GM19438 (cell line): ENCODE data around the gene NALF2.

Source experiments
- ATAC-seq: cut with Tn5 transposase; IDR thresholded peaks from one replicate; pipeline ENCODE4 v1.9.1; 2021; ENCODE audit warnings: low read depth; ENCODE audit not compliant: unreplicated experiment

The NALF2 gene

DNA sequence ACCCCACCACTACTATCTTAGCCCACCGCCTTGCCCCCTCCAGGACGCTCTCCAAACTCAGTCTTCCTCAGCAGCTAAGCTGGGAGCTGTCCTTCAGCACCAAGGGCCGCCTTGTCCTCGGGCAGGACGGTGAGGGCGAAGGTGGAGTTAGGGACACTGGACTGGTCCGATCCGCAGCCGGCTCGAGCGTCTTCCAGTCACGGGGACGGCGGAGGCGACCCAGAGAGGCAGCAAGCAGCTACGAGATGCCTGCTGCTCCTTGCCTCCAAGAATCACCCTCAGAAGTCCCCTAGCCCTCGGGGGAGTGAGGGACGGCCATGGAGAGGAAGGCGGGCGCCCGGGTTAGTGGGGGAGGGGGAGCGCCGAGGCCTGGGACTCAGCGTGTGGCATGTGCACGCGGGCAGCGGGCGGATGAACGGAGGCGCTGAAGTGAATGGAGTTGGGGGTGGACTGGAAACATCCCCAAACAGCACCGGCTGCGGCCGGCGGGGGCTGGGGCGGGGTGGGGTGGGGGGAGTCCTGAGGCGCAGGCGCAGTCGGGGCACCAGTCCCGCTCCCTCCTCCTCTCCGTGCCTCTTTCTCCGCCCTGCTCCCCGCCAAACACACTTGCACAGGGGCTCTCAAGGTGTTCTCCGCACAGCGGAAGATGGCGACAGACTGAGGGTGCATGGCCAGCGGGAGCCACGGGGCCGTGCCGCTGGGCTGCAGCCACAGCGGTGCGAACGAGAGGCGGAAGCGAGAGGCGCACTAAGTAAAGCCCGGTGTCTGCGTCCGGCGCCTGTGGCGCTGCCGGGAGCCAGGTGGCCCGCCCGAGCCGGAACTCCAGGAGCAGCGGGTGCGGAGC lies at the start of gene NALF2:
Gene NALF2 (plus strand): TSS at position 545 of the 844 bp plus-strand sequence. CDS start 957 bp downstream, outside the sequence.
- no peak for ATAC-seq

DNA sequence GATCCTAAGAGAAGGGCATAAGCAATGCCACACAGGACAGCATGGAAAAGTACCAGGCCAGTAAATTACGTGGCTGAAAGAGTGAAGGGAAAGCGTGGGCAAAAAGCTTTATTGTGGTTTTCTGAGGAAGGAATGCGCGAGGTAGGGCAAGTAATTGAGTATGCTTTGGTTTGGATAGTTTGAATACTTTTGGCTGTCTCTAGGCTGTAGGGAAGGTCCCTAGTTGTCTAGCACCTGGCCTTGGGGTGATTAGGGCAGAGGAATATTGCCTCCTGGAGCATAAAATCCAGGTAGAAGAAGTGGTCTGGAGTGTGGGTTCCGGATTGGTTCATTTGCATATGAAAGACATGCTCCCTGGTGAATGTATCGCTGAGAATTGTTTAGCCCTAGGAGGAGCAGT lies 46.4 kb upstream of the NALF2 start:
- no peak for ATAC-seq

DNA sequence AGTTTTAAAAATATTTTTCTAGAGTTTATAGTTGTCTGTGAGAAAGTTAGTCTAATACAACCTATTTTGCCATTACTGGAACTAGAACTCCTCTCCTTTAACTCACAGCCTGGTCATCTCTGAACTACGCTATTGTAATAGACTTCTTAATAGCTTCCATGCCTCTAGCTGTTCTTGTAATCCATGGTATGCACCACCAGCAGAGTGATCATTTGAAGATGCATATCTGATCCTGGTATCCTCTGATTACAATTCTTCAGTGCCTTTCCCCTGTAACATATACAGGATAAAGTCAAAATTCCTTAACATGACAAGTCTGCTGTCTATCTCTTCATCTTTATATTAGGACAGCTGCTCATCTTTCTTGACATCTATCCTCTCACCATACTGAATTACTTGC lies 37.6 kb upstream of the NALF2 start:
- no peak for ATAC-seq

DNA sequence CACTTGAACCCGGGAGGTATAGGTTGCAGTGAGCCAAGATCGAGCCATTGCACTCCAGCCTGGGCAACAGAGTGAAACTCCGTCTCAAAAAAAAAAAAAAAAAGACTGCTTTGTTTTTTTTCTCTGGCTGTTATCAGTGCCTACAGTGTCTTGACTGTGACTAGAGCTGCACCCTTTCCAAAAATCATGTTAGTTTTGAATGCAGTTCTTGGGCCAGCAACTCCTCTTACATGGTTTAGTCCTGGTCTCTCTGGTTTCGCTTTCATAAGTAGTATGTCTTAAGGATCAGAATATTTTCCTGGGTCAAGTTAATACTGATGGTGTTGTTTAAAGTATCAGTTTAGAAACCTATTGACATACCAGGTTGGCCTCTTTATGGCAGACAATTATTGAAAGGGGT lies 34.2 kb upstream of the NALF2 start:
- ATAC-seq: no peak

DNA sequence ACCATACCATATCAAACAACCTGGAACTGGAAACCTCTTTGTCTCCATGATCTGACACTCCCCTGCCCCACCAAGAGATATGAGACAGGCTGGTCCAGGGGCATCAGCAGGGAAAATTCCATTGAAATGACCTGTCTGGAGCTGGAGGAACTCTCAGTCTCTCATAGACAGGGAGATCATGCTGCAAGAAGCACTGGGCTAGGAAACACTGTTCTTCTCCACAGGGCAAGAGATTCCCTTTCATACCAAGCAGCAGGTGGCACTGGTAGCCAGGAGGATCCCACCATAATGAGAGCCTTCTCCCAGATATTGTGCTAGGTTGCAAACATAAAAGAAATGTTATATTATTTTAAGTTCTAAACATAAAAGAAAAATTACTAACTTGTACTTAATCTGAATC lies 14.5 kb upstream of the NALF2 start:
- ATAC-seq: no peak

DNA sequence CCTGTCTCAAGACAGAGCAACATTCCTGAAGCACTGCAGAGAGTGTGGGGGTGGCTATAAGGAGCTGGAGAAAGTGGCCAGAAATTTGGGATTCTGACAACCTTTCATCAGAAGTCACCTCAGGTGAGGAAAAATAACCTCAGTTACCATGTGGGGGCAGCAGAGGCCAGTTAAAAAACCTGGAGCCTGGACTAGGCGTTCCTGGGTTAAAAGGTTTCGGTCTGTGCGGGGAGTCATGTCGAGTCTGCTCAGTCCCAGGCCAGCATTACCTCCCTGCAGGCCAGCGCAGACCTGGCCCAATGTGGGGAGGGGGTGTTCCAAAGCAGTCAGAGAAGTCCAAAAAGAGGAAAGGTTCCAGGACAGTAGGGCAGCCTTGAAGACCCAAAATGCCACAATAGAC lies 10.9 kb upstream of the NALF2 start:
- ATAC-seq: peak; percentile 58

DNA sequence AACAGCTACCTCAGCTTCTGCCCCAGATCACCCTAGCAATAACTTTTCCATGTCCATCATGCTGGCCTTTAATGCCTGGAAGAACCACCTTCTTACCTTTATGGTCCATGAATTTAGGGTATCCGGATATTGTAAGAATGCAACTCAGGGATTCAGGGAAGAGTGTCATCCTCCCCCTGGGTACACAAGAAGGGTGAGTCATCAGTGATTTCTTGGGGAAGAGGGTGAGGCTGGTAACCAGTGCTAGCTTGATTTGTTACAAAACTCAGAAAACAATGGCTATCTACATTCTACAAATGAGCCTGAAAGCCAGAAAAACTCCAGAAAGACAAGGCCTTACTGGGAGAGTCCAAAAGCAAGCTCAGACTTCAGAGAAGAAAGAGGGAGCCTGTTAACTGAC lies 10.4 kb upstream of the NALF2 start:
- no peak for ATAC-seq

DNA sequence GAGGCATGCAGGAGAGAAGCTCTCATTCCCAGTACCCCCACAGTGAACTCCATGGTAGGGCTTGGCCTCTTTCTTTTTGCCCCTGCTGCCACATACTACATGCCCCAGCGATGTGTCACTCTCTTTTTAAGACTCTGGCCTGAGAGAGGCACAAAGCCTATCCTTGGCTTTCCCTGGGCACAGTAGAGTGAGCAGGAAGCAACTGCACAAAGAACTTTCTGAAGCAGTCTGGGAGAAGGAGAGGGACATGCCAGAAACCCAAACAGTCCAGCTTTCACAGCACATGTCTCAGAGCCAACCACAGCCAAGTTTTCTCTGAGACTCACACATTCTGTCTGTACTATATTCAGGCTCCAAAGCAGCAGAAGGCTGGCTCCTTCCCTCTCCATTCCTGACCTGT lies 7.9 kb upstream of the NALF2 start:
- ATAC-seq: no peak

DNA sequence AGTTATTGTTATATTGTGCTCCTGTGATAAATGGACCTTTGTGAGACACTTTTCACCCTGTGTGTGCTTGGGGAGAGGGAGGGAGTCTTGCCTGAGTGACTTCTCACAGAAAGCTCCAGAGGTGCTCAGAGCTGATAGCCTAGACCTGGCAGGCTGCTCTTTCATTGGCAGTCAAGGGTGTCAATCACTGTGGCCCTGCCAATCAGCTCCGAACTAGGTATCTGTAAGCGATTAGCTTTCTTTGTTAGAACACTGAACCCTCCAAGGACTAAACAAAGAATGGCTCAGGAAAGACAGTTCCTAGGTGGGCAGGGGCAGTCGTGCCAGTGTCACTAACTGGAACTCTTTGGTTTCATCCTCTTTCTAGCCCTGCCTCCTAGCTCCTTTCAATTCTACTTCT lies 2.7 kb upstream of the NALF2 start:
- ATAC-seq: no peak

DNA sequence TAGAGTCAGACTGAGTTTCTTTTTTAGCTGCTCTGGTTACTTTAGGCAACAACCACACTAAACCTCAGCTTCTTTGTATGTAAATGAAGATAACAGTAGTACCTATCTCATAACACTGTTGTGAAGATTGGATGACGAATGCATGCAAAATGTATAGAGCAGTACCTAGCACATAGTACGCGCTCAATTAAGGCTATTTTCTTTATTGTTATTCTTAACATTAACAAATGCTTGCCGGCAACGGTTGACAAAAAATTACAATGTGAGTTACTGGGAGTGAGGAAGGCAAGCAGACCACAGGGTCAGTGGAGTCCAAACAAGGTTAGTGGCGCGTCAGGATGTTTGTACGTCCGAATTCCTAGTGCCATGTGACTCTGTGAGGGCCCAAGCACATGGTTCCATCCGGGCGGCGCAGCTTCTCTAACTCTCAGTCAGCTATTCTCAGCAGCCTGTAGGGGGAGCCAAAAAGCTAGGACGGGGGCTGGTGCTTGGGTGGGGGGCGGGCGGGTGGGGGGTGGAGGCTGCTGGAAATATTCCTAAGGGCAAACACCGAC lies 821 bp upstream of the NALF2 start:
- no peak for ATAC-seq

DNA sequence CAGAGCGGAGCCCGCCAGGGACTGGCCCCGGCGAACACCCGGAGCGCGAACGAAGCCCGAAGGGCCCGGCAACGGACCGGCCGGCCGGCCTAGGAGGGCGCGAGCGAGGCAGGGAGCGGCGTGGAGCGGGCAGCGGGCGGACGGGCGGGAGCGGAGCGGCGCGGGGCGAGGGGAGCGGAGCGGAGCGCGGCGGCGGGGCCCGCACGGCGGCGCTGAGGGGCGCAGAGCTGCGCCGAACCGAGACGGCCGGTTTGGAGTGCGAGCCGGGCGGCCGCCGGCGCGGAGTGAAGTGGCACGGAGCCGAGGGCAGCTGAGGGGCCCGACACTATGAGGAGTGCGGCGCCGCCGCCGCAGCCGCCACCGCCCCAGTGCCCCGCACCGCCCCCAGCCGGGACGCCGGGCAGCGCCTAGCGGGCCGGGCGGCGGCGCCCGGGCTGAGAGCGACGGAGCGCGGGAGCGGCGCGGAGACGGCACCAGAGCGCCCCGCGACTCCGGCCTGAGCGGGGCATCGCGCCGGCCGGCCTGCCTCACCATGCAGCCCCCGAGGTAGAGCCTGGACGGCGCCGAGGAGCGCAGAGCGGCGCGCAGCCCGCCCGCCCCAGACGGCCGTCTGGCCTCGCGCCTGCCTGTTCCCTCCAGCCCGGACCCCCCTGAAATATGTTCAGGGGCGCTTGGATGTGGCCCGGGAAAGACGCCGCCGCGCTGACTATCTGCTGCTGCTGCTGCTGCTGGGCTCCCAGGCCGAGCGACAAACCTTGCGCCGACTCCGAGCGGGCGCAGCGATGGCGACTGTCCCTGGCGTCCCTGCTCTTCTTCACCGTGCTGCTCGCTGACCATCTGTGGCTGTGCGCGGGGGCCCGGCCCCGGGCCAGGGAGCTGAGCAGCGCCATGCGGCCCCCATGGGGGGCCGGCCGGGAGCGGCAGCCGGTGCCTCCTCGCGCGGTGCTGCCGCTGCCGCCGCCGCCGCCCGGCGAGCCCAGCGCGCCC lies 793 bp downstream of the NALF2 start:
- no peak for ATAC-seq

DNA sequence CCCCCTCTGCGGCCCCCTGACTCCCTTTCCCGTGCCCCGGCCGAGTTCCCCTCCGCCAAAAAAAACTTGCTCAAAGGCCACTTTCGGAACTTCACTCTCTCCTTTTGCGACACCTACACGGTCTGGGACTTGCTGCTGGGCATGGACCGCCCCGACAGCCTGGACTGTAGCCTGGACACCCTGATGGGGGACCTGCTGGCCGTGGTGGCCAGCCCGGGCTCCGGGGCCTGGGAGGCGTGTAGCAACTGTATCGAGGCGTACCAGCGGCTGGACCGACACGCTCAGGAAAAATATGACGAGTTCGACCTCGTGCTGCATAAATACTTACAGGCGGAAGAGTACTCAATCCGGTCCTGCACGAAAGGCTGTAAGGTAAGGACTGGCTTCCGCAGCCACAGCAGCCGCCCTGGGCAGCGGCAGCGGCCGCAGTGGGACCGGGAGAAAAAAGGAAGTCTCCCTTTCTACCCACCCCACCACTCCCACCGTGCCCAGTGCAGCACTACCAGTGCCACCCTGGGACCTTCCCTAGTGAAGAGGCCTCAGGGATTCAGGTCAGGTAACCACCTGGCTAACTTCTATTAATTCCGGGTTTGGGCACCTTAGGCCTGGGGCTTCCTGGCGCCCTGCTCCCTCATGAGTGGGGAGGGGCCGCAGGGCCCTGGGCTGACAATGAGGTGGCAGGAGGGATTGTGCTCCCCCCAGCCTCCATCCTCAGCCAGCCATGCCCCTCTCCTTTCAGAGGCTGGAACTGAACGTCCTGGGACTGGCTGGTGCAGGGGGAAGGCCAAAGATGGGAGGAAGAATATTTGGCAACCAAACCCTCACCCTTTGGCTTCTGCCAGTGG lies 1.9 kb downstream of the NALF2 start:
- ATAC-seq: no peak

DNA sequence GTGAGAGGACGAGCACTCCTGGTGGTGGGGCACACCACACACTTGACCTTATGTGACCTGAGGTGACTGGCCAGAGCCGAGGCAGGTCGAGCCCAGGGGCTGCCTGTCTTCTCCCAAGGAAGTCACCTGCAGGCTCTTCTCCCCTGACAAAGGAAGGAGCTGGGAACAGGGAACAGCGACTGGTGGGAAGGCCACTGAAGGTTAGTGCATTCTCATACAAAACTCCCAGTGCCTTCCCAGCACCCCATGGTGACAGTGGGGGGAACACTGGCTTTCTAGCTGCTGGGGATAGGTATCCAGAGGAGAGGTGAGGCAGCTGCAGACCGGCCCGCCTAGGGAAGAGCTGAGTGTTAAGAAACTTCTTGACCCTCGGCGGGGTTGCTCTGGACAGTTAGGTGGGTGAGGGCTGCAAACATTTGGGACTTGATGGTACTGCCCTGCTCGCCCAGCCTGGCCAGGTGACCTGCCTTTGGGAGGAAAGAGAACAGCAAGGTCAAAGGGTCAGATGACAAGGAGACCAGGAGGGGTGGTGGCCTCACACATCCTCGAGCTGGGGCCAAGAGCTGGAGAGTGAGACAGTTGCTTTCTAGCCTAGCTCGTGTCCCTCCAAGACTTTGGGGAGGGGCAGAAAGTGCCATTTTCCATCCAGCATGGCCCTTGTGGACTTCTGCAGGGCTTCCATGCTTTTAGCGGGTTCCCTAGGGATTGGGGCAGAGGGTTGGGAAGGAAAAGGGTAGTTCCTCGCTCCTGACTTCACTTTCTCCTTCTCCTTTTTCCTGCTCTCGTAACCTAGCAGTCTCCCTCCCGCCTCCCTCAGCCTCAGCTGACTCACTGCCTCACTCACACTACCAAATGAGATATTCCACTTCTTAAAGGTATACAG lies 2.7 kb downstream of the NALF2 start:
- no peak for ATAC-seq

DNA sequence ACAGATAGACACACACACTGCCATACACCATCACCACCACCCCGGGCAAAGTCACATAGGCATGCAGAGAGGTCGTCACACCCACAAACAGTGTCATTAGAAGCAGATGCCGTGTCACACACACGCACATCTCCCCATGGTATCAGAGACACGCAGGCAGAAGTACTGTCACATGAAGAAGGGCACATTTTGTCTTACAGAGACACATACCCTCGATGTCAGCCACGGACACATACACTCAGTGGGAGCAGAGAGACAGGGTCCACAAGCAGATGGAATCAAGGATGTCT lies 3.3 kb downstream of the NALF2 start:
- no peak for ATAC-seq

DNA sequence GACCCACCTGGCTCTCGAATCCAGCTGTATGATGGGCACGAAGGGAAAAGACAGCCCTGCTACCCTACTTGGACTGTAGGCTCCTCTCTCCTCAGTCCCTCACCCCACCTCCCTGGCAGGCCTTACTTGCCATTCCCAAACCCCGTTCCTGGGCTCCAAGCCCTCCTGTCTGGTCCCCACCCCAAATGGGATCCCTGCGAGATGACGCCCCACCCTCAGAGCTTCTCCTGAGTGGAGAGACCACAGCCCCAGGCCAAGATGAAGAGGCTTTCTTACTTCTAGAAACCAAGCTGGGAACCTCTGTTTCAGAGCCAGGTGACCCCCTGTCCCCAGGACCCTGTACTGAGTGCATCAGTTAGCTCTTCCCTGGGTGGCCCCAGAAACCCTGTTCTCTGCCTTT lies 4.5 kb downstream of the NALF2 start:
- no peak for ATAC-seq

DNA sequence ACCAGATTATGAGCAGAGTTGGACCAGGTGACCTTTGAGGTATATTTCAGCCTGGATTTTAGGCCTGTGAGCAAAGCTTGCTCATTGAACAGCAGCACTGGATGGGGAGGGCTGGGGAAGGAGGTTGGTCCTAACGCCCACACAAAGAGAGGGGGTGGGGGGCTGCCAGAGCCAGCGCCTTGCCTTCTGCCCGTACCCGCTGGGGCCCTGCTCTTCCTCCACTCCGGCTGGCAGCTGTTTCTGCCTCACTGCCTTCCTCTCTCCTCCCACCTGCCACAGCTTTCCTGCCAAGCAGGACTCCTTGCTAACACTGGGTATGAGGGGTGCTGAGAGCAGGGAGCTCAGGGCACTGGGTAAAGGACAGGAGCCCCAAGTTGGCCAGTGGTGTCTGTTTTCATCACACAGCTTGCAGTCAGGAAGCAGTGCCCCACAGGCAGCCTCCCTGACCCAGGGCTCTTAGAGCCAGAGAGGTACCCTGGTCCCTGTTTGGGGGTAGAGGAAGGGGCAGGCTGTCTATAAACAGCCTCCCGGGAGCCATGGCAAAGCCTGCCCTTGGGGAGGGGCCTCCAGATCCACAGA lies 6.1 kb downstream of the NALF2 start:
- ATAC-seq: no peak

DNA sequence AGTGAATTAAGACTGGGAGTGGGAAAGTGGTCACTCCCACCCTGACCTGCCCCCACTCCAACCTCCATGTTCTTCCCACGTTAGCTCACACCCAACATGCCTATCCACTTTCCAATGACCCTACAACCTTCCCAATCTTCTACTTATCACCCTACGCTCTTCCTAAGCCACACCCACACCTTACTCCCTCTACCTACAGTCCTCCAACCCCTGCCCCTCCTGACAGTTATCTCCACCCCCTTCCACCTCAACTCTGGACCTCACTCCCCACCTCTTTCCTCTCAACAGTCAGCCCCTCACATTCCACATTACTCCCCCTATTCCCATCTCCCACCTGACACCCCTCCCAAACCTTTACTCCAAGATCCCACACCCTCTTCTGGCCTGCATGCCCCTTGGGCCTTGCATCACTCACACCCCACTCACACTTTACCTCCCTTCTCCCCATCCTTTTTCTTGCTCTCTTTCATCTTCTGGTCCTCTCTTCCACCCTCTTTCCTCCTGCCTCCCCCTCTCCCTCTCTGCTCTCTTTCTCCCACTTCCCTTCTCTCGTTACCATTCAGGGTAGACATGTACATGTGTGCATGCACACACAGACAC lies 6.9 kb downstream of the NALF2 start:
- ATAC-seq: no peak

DNA sequence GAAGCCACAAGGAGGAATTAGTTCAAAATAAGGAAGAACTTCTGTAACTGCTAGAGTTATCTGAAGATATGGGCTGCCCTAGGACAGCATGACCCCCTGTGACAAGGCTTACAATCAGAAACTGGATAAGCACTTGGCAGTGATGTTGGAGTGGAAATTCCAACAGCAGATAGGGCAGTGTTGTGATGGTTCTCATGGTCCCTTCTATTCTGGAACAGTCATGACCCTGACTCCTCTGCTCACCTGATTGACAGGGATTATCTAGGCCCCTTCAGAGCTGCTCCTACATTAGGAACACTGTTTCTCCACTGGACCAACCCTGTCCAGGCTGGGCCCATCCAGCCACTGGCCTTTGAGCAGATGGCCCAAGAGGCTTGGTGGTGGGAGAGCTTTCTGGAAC lies 17.9 kb downstream of the NALF2 start:
- ATAC-seq: no peak

DNA sequence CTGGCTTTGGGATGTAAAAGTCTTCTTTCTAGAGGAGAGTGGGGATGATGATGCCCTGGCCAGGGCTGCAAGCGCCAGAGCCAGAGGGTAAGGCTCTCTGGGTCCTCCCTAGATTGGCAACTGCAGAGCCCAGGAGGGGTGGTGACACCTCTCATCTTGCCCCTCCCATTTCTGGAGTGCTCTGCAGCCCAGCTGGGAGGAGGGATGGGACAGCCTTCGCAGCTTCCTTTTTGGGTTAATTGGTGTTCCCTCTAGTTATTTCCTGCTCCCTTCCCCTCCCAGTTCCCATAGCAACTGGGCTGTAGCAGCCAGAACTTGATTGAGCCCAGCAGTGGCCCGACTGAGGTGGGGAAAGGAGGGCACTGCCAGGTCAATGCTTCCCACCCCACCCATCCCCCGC lies 19.2 kb downstream of the NALF2 start:
- no peak for ATAC-seq
